Mesenchymal stem cell (in vitro differentiated cells and primary cell): ENCODE measurements around the gene KNTC1.
A peak's percentile ranks its signal among the peaks of the same experiment; 100 is the strongest.
"Not testable (repeated sequence)": the region's sequence is repeated elsewhere in the genome, so short reads cannot be mapped to it uniquely, and the experiment has no call there.

Source experiments
- DNase-seq: peaks from one replicate; pipeline ENCODE4 v3.0.0-alpha.2; 2013
- H2AFZ ChIP-seq: one replicate; pipeline ENCODE4 v1.6.1; 2013; ENCODE audit warnings: low read depth, mild to moderate bottlenecking, control low read depth, inconsistent platforms, low read length, moderate library complexity
- H2AK5ac ChIP-seq: 2 replicates; pipeline ENCODE4 v1.6.1; 2013; ENCODE audit warnings: low read length, moderate library complexity, mild to moderate bottlenecking, inconsistent platforms; ENCODE audit not compliant: severe bottlenecking
- H2BK120ac ChIP-seq: one replicate; pipeline ENCODE4 v1.6.1; 2013; ENCODE audit warnings: low read depth, mild to moderate bottlenecking, inconsistent platforms, low read length, moderate library complexity
- H2BK12ac ChIP-seq, 2 experiments: one replicate each; pipeline ENCODE4 v1.6.1; 2013; ENCODE audit warnings: inconsistent platforms in 2 of 2, low read length in 2 of 2, mild to moderate bottlenecking in 2 of 2, moderate library complexity in 2 of 2, control low read depth in 1 of 2
- H2BK15ac ChIP-seq: one replicate; pipeline ENCODE4 v1.6.1; 2013; ENCODE audit warnings: mild to moderate bottlenecking, low read depth, inconsistent platforms; ENCODE audit not compliant: poor library complexity, severe bottlenecking
- H2BK5ac ChIP-seq: 2 replicates; pipeline ENCODE4 v1.6.1; 2013; ENCODE audit warnings: low read depth, mild to moderate bottlenecking, low read length, control low read depth, inconsistent platforms; ENCODE audit not compliant: poor library complexity, severe bottlenecking
- H3K14ac ChIP-seq, 2 experiments: one replicate each; pipeline ENCODE4 v1.6.1; 2013; ENCODE audit warnings: inconsistent platforms in 2 of 2, low read length in 2 of 2, control low read depth in 1 of 2, mild to moderate bottlenecking in 1 of 2, moderate library complexity in 1 of 2
- H3K18ac ChIP-seq, 2 experiments: one replicate each; pipeline ENCODE4 v1.6.1; 2013; ENCODE audit warnings: inconsistent platforms in 2 of 2, low read length in 2 of 2, control low read depth in 1 of 2, low read depth in 1 of 2, mild to moderate bottlenecking in 1 of 2
- H3K23ac ChIP-seq, 2 experiments: one replicate each; pipeline ENCODE4 v1.6.1; 2013; ENCODE audit warnings: inconsistent platforms in 2 of 2, low read length in 2 of 2, mild to moderate bottlenecking in 2 of 2, moderate library complexity in 2 of 2, control low read depth in 1 of 2
- H3K27ac ChIP-seq: 2 replicates; pipeline ENCODE4 v1.5.1; 2013; ENCODE audit warnings: mild to moderate bottlenecking, moderate library complexity, low read length, control low read depth, inconsistent platforms; ENCODE audit not compliant: poor library complexity, severe bottlenecking
- H3K27me3 ChIP-seq, 2 experiments: 2 replicates each; pipeline versions ENCODE4 v1.6.1 to v1.7.0; 2013; ENCODE audit warnings: low read length in 2 of 2, mild to moderate bottlenecking in 2 of 2, moderate library complexity in 2 of 2, control low read depth in 1 of 2, inconsistent platforms in 1 of 2; ENCODE audit not compliant: control insufficient read depth in 1 of 2, insufficient read depth in 1 of 2
- H3K36me3 ChIP-seq, 2 experiments: 2 replicates each; pipeline versions ENCODE4 v1.6.1 to v1.7.0; 2013; ENCODE audit warnings: low read length in 2 of 2, control low read depth in 1 of 2, inconsistent platforms in 1 of 2, low read depth in 1 of 2, mild to moderate bottlenecking in 1 of 2; ENCODE audit not compliant: insufficient read depth in 2 of 2, control insufficient read depth in 1 of 2
- H3K4ac ChIP-seq, 2 experiments: one replicate each; pipeline ENCODE4 v1.6.1; 2013; ENCODE audit warnings: inconsistent platforms in 2 of 2, low read length in 2 of 2, mild to moderate bottlenecking in 2 of 2, moderate library complexity in 2 of 2, control low read depth in 1 of 2, low read depth in 1 of 2
- H3K4me1 ChIP-seq: 2 replicates; pipeline ENCODE4 v1.6.1; 2013; ENCODE audit warnings: low read depth, low read length, control low read depth; ENCODE audit not compliant: control insufficient read depth, insufficient read depth
- H3K4me2 ChIP-seq: 2 replicates; pipeline ENCODE4 v1.6.1; 2013; ENCODE audit warnings: low read length, mild to moderate bottlenecking, inconsistent platforms; ENCODE audit not compliant: poor library complexity, severe bottlenecking
- H3K4me3 ChIP-seq, 2 experiments: 2 replicates each; pipeline versions ENCODE4 v1.5.1 to v1.7.0; 2013; ENCODE audit warnings: low read length in 2 of 2, mild to moderate bottlenecking in 2 of 2, control low read depth in 1 of 2, low read depth in 1 of 2; ENCODE audit not compliant: insufficient read depth in 1 of 2
- H3K79me1 ChIP-seq: replicated peaks from 2 replicates; pipeline ENCODE4 v1.6.1; 2013; ENCODE audit warnings: mild to moderate bottlenecking, control low read depth, low read length, inconsistent platforms; ENCODE audit not compliant: poor library complexity, severe bottlenecking
- H3K9ac ChIP-seq: 2 replicates; pipeline ENCODE4 v1.7.0; 2013; ENCODE audit warnings: mild to moderate bottlenecking, low read length, moderate library complexity
- H3K9me3 ChIP-seq: 2 replicates; pipeline ENCODE4 v1.7.0; 2013; ENCODE audit warnings: mild to moderate bottlenecking, low read length; ENCODE audit not compliant: control insufficient read depth
- H4K8ac ChIP-seq: one replicate; pipeline ENCODE4 v1.6.1; 2013; ENCODE audit warnings: inconsistent platforms, mild to moderate bottlenecking, low read length, moderate library complexity
- H4K91ac ChIP-seq: one replicate; pipeline ENCODE4 v1.6.1; 2013; ENCODE audit warnings: mild to moderate bottlenecking, low read length, inconsistent platforms
- WGBS: methylation state at CpG from one replicate; pipeline ENCODE4 v1.1.7; 2013; ENCODE audit warnings: mixed read lengths; 5-methylcytosine and 5-hydroxymethylcytosine counted together

KNTC1 gene

GRCh38 chr12:122508163-122508562 is 18.9 kb upstream of the KNTC1 start:
- Histone ChIP-seq H3K4me2 (no peak overlapping the region), H4K91ac (no peak overlapping the region), H3K4ac (no peak overlapping the region), H3K4me3 (no peak overlapping the region), H2AK5ac (no peak overlapping the region), H3K14ac (no peak overlapping the region), H3K27ac (no peak overlapping the region), H3K9me3 (no peaks in the 10 kb centered on the region), H3K79me1 (peaks cover 12% of the 10 kb centered on the region), H2AFZ (no peak overlapping the region), H3K27me3 (no peaks in the 10 kb centered on the region), H2BK5ac (no peak overlapping the region), H3K36me3 (peaks cover 62 to 98% of the 10 kb centered on the region in 2 experiments), H2BK15ac (no peak overlapping the region), H3K18ac (no peak overlapping the region), H3K4me1 (no peaks in the 10 kb centered on the region), H2BK12ac (no peak overlapping the region), H4K8ac (no peak overlapping the region), H2BK120ac (no peak overlapping the region), H3K23ac (no peak overlapping the region), H3K9ac (no peak overlapping the region)
- DNase-seq = no peak
- 98% methylated on average over 5 of the region's 5 CpGs for WGBS

GRCh38 chr12:122513028-122513427 is 14.0 kb upstream of the KNTC1 start:
- WGBS = 100% methylated on average over 2 of the region's 3 CpGs

DNA sequence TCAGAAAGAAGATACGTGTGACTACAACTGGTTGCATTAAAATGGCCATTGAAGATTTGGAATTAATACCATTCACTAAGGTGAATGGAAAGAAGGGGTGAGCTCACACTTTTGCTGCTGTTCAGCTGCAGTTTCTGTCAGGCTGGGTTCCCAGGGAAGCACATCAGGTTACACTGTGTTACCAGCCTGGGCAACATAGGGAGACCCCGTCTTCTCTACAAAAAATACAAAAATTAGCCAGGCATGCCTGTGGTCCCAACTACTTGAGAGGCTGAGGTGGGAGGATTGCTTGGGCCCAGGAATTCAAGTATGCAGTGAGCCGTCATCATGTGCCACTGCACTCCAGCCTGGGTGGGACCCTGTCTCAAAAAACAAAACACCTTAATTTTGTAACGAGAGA is 13.4 kb upstream of the KNTC1 start:
- no peak overlapping the region for H3K18ac ChIP-seq
- H2BK15ac ChIP-seq = no peak overlapping the region
- H3K9me3 ChIP-seq = no peaks in the 10 kb centered on the region
- H3K36me3 ChIP-seq = peaks cover 50 to 96% of the 10 kb centered on the region in 2 experiments
- H2AK5ac ChIP-seq = no peak overlapping the region
- H2BK12ac ChIP-seq = no peak overlapping the region
- no peak overlapping the region for H3K4me3 ChIP-seq
- no peak overlapping the region for H2AFZ ChIP-seq
- no peak overlapping the region for H2BK120ac ChIP-seq
- H3K4me2 ChIP-seq = no peak overlapping the region
- no peak overlapping the region for H3K14ac ChIP-seq
- H3K9ac ChIP-seq = no peak overlapping the region
- H3K4me1 ChIP-seq = peaks cover 3% of the 10 kb centered on the region
- 100% methylated on average over 3 of the region's 4 CpGs for whole genome bisulfite sequencing
- no peak overlapping the region for H3K23ac ChIP-seq
- no peak overlapping the region for H4K91ac ChIP-seq
- no peak for DNase-seq
- peak overlapping the region; percentile 10 for H3K27ac ChIP-seq
- H3K27me3 ChIP-seq = no peaks in the 10 kb centered on the region
- H3K4ac ChIP-seq = no peak overlapping the region
- H3K79me1 ChIP-seq = peaks cover 3% of the 10 kb centered on the region
- no peak overlapping the region for H4K8ac ChIP-seq
- no peak overlapping the region for H2BK5ac ChIP-seq

More at GRCh38 chr12:122513028-122513427, 14.0 kb upstream of the KNTC1 start:
- not testable (repeated sequence) for H3K4me1 ChIP-seq, H3K18ac ChIP-seq, H2AK5ac ChIP-seq, H3K14ac ChIP-seq, H2AFZ ChIP-seq, H2BK15ac ChIP-seq, DNase-seq, H3K23ac ChIP-seq, H3K4ac ChIP-seq, H3K79me1 ChIP-seq, H3K4me2 ChIP-seq, H2BK120ac ChIP-seq, H4K91ac ChIP-seq, H3K27me3 ChIP-seq, H2BK12ac ChIP-seq, H3K4me3 ChIP-seq, H3K9me3 ChIP-seq, H3K9ac ChIP-seq, H4K8ac ChIP-seq, H3K27ac ChIP-seq, H2BK5ac ChIP-seq
- peaks cover 54 to 97% of the 10 kb centered on the region in 2 experiments for H3K36me3 ChIP-seq

DNA sequence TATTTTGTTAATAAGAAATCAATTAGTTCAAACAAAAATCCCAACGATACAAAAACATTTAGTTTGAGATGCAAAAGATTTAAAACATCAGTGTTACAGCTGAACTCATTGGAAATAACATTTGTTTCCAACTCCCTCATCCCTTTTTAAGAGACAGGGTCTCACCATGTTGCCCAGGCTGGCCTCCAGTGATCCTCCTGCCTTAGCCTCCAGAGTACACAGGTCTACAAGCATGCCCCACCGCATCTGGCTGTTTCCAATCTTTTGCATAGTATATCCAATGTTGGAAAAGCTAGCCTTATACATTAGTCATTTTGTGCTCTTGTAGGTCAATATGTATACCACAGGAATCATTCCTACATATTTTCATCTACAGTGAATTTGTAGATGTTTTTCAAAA is 11.8 kb upstream of the KNTC1 start:
- H2BK120ac ChIP-seq = no peak overlapping the region
- no peak overlapping the region for H3K4me2 ChIP-seq
- no peak overlapping the region for H3K18ac ChIP-seq
- no peaks in the 10 kb centered on the region for H3K9me3 ChIP-seq
- H2AK5ac ChIP-seq = no peak overlapping the region
- H4K8ac ChIP-seq = no peak overlapping the region
- H3K9ac ChIP-seq = no peak overlapping the region
- peaks cover 3% of the 10 kb centered on the region for H3K4me1 ChIP-seq
- H3K23ac ChIP-seq = no peak overlapping the region
- WGBS = 100% methylated on average over 1 of the region's 2 CpGs
- H4K91ac ChIP-seq = no peak overlapping the region
- H3K27me3 ChIP-seq = no peaks in the 10 kb centered on the region
- no peak overlapping the region for H2BK12ac ChIP-seq
- H2BK5ac ChIP-seq = no peak overlapping the region
- no peak overlapping the region for H3K4me3 ChIP-seq
- no peak overlapping the region for H2BK15ac ChIP-seq
- peaks cover 38 to 96% of the 10 kb centered on the region in 2 experiments for H3K36me3 ChIP-seq
- H3K4ac ChIP-seq = no peak overlapping the region
- H3K79me1 ChIP-seq = peaks cover 1% of the 10 kb centered on the region
- H3K27ac ChIP-seq = no peak overlapping the region
- H2AFZ ChIP-seq = no peak overlapping the region
- DNase-seq = no peak
- H3K14ac ChIP-seq = no peak overlapping the region
